Calu3 (cell line): Measurements from ENCODE around the gene FDXR. TPM values are rescaled to one million over a fixed set of nuclear protein-coding genes. Genes with fewer than 3 reads are reported as not detected.

Experiments used
- BruUV-seq: library from RNA; stranded (reverse); fragments of 400-500 nt; replicated peaks from 2 replicates; lab custom pipeline; 2021; lab: Mats Ljungman, UMichigan
- CTCF ChIA-PET: fragments of 300-600 bp; sonication (Branson Sonifier 250); formaldehyde crosslinking; loops from one replicate; lab custom pipeline; 2022; ENCODE audit warnings: antibody characterized with exemption; lab: Charles Lee
- DNase-seq: peaks from one replicate; pipeline ENCODE4 v3.0.0; 2022
- H3K27ac Mint-ChIP-seq: one replicate; pipeline ENCODE4 v1.8.0; 2022; ENCODE audit warnings: mixed read lengths; ENCODE audit not compliant: unreplicated experiment
- H3K27me3 Mint-ChIP-seq: one replicate; pipeline ENCODE4 v1.8.0; 2022; ENCODE audit warnings: mixed read lengths; ENCODE audit not compliant: unreplicated experiment
- H3K36me3 Mint-ChIP-seq: one replicate; pipeline ENCODE4 v1.8.0; 2022; ENCODE audit warnings: mild to moderate bottlenecking, moderate library complexity, mixed read lengths; ENCODE audit not compliant: insufficient read depth, unreplicated experiment
- H3K4me1 Mint-ChIP-seq: one replicate; pipeline ENCODE4 v1.8.0; 2022; ENCODE audit warnings: mild to moderate bottlenecking, low read depth, mixed read lengths; ENCODE audit not compliant: unreplicated experiment
- H3K4me3 Mint-ChIP-seq: one replicate; pipeline ENCODE4 v1.8.0; 2022; ENCODE audit warnings: mild to moderate bottlenecking, low read depth, moderate library complexity, mixed read lengths; ENCODE audit not compliant: unreplicated experiment
- H3K9me3 Mint-ChIP-seq: one replicate; pipeline ENCODE4 v1.8.0; 2022; ENCODE audit warnings: low read depth, mixed read lengths; ENCODE audit not compliant: unreplicated experiment
- CTCF ChIP-seq: fragments of 200-600 bp; IDR thresholded peaks from one replicate; pipeline ENCODE4 v1.8.0; 2022; ENCODE audit warnings: antibody characterized with exemption; ENCODE audit not compliant: unreplicated experiment
- intact Hi-C: fragments of 100-400 bp; cut with micrococcal nuclease; formaldehyde crosslinking; loops from one replicate; pipeline ENCODE4 v1.10.0; 2022; ENCODE audit not compliant: unreplicated experiment
- total RNA-seq: library from RNA; stranded (reverse); gene quantifications from 2 replicates; pipeline ENCODE4 v1.2.3, GENCODE V29; 2022

FDXR gene
- total RNA-seq, 1 experiment from 2014 or later, result 8.4 TPM

- peaks cover 4% of the 10 kb centered on the region for H3K36me3 Mint-ChIP-seq
- H3K9me3 Mint-ChIP-seq, result peaks cover 4% of the 10 kb centered on the region
- intact Hi-C loops, result loop anchor here (2.0 to 10.0 kb wide), 2 partner anchors 74 to 210 kb away; no protein-coding TSS in a partner anchor
- CTCF ChIA-PET, result no interaction called here
- no peak for DNase-seq
- H3K4me1 Mint-ChIP-seq, result peaks cover 7% of the 10 kb centered on the region
- H3K27ac Mint-ChIP-seq, result no peak overlapping the region
- TF ChIP-seq CTCF, result no peak
- BruUV-seq, result no TSS peak
- H3K4me3 Mint-ChIP-seq, result no peak overlapping the region
- peaks cover 25% of the 10 kb centered on the region for H3K27me3 Mint-ChIP-seq
Observed at GRCh38 chr17:74864297-74864865, 8.4 kb downstream of the FDXR start.

- CTCF ChIA-PET, result interaction anchor here (2.4 to 2.5 kb wide), 2 partner anchors 9 to 20 kb away, joined by 9 to 16 read pairs; partner anchors contain the start of gene FDXR
- no TSS peak for BruUV-seq
- intact Hi-C loops, result loop anchor here (2.0 to 10.0 kb wide), 2 partner anchors 73 to 209 kb away; no protein-coding TSS in a partner anchor
Observed at GRCh38 chr17:74863420-74864296, 9.1 kb downstream of the FDXR start.

GRCh38 chr17:74862919-74863318, 9.9 kb downstream of the FDXR start:
- DNase-seq, result no peak
- Mint-ChIP-seq H3K36me3 (peaks cover 4% of the 10 kb centered on the region), H3K4me1 (peaks cover 7% of the 10 kb centered on the region), H3K27ac (no peak overlapping the region), H3K4me3 (no peak overlapping the region), H3K27me3 (peaks cover 39% of the 10 kb centered on the region), H3K9me3 (peaks cover 4% of the 10 kb centered on the region)
- intact Hi-C loops, result loop anchor here (10.0 kb wide), 1 partner anchor 208 kb away; no protein-coding TSS in a partner anchor
- BruUV-seq, result no TSS peak
- TF ChIP-seq CTCF, result no peak
- CTCF ChIA-PET, result interaction anchor here (1.0 to 2.5 kb wide), 4 partner anchors 10 to 205 kb away, joined by 5 to 16 read pairs (median 9); partner anchors contain the start of gene FDXR

More at GRCh38 chr17:74863420-74864296, 9.1 kb downstream of the FDXR start:
- no peak overlapping the region for H3K27ac Mint-ChIP-seq
- peaks cover 4% of the 10 kb centered on the region for H3K36me3 Mint-ChIP-seq
- no peak for DNase-seq
- peaks cover 7% of the 10 kb centered on the region for H3K4me1 Mint-ChIP-seq
- no peak overlapping the region for H3K4me3 Mint-ChIP-seq
- no peak for TF ChIP-seq CTCF
- peaks cover 4% of the 10 kb centered on the region for H3K9me3 Mint-ChIP-seq
- peaks cover 32% of the 10 kb centered on the region for H3K27me3 Mint-ChIP-seq

GRCh38 chr17:74862108-74862901, 10.5 kb downstream of the FDXR start:
- H3K27ac Mint-ChIP-seq, result no peak overlapping the region
- BruUV-seq, result no TSS peak
- peaks cover 4% of the 10 kb centered on the region for H3K36me3 Mint-ChIP-seq
- H3K4me3 Mint-ChIP-seq, result no peak overlapping the region
- TF ChIP-seq CTCF, result peak; percentile 59
- CTCF ChIA-PET, result interaction anchor here (0.6 to 2.5 kb wide), 6 partner anchors 11 to 225 kb away, joined by 3 to 16 read pairs (median 7); partner anchors contain the start of genes FDXR and SLC16A5
- H3K4me1 Mint-ChIP-seq, result peaks cover 7% of the 10 kb centered on the region
- peak; percentile 69 for DNase-seq
- H3K9me3 Mint-ChIP-seq, result peaks cover 4% of the 10 kb centered on the region
- peaks cover 45% of the 10 kb centered on the region for H3K27me3 Mint-ChIP-seq
- intact Hi-C loops, result loop anchor here (10.0 kb wide), 1 partner anchor 208 kb away; no protein-coding TSS in a partner anchor
